Heart left ventricle (tissue), 16 donors: ENCODE measurements around the gene CHIC2. TPM values are rescaled to one million over a fixed set of nuclear protein-coding genes. Genes with fewer than 3 reads are reported as not detected.
"Not testable (repeated sequence)": the region's sequence is repeated elsewhere in the genome, so short reads cannot be mapped to it uniquely, and the experiment has no call there.

Source experiments
- ATAC-seq, 4 donors: fragments of 200-7000 bp; cut with Tn5 transposase; one replicate each; pipeline ENCODE4 v1.9.1; 2020 to 2022; ENCODE audit warnings: moderate library complexity in 4 of 4, mild to moderate bottlenecking in 3 of 4, moderate number of reproducible peaks in 1 of 4
- DNase-seq, 5 donors: peaks; one replicate each; pipeline ENCODE4 v3.0.0-alpha.2; 2020
- H3K27ac ChIP-seq, 12 donors: fragments of 200-600 bp; sonication (generic) in 4 of 12; one replicate each; pipeline versions ENCODE4 v1.5.0 to v1.8.0; 2016 to 2022; ENCODE audit warnings: mild to moderate bottlenecking in 2 of 12
- H3K27me3 ChIP-seq, 9 donors: fragments of 200-600 bp; sonication (generic) in 2 of 9; one replicate each; pipeline versions ENCODE4 v1.5.1 to v1.8.0; 2016 to 2022; ENCODE audit warnings: mild to moderate bottlenecking in 3 of 9
- H3K36me3 ChIP-seq, 9 donors: fragments of 200-600 bp; sonication (generic) in 2 of 9; one replicate each; pipeline versions ENCODE4 v1.5.0 to v1.8.0; 2018 to 2022; ENCODE audit warnings: mild to moderate bottlenecking in 2 of 9
- H3K4me1 ChIP-seq, 12 donors: fragments of 200-600 bp; sonication (generic) in 4 of 12; one replicate each; pipeline versions ENCODE4 v1.5.0 to v1.8.0; 2016 to 2022; ENCODE audit warnings: mild to moderate bottlenecking in 3 of 12
- H3K4me3 ChIP-seq, 12 donors: fragments of 200-600 bp; sonication (generic) in 4 of 12; one replicate each; pipeline versions ENCODE4 v1.5.0 to v1.8.0; 2017 to 2022; ENCODE audit warnings: mild to moderate bottlenecking in 9 of 12, moderate library complexity in 4 of 12
- H3K9me3 ChIP-seq, 12 donors: fragments of 200-600 bp; sonication (generic) in 4 of 12; one replicate each; pipeline versions ENCODE4 v1.5.0 to v1.8.0; 2016 to 2022; ENCODE audit warnings: mild to moderate bottlenecking in 1 of 12
- POLR2A ChIP-seq, 2 donors: fragments of 450-650 bp; IDR thresholded peaks; one replicate each; pipeline ENCODE4 v1.6.1; 2017; ENCODE audit warnings: antibody characterized with exemption in 2 of 2, mild to moderate bottlenecking in 2 of 2, moderate library complexity in 2 of 2
- WGBS, 4 donors: extraction: QIAGEN DNeasy Blood & Tissue Kit in 2 of 4; methylation state at CpG; one replicate each; pipeline versions ENCODE4 v1.1.5 to v1.1.7; 2013 to 2018; 5-methylcytosine and 5-hydroxymethylcytosine counted together
- intact Hi-C, 10 donors: fragments of 100-400 bp; cut with DNase I; formaldehyde crosslinking; loops; one replicate each; pipeline versions ENCODE4 v1.11.1 to v1.14.2; 2022
- polyA plus RNA-seq, 2 donors: library from polyadenylated mRNA; stranded (reverse); fragments of 200-250 nt; gene quantifications; one replicate each; pipeline ENCODE4 v1.2.3, GENCODE V29; 2013
- total RNA-seq, 9 donors: library from RNA; depleted of rRNA in 2 of 9; stranded (reverse); fragments of >200 nt in 2 of 9; fragmentation: NEBNext Ultra II Directional in 3 of 9; extraction: Animal tissue kit (Norgen Biotek cat#: 25700) in 3 of 9; gene quantifications; one replicate each; pipeline versions ENCODE4 v1.1.0 to v1.2.4, GENCODE V29; 2016 to 2023
- TF ChIP-seq, protein P1 (sequence below), 12 donors: fragments of 200-600 bp; sonication (generic) in 4 of 12; IDR thresholded peaks; one replicate each; pipeline versions ENCODE4 v1.5.0 to v1.8.0; 2018 to 2022; ENCODE audit warnings: antibody characterized with exemption in 12 of 12, mild to moderate bottlenecking in 5 of 12
- donor health status: ischemic (EF 13 %, LVEDD 7.1; RV severe dilation, severe dysfunction).
- donor health status: healthy with polysubstance abuse.
- donor health status: DM: no; HTN: yes; CAD: no.
- donor health status: DM: no; HTN: no; CAD: no.
- donor health status: ischemic (EF 25% LVEDD 6.9; RV normal size, moderate dysfunction).
- donor health status: ischemic (EF 25% LVEDD 5.7; RV mildly dilated, moderate dysfunction).
- donor health status: healthy.
- donor health status: DM: yes; HTN: yes; CAD: no.
- donor health status: ischemic (EF 35%, LVEDD 5.7; RV mildly dilated, moderate dysfunction).
- donor health status: nonischemic (EF 11% LVEDD 7.7; RV severe dilation, severe dysfunction).
- donor health status: DM: yes; HTN: yes; CAD: no.
- donor health status: PGD.
- donor health status: ischemic (EF 29% LVEDD 5.4; RV normal size, mild dysfunction).
- donor health status: nonischemic (EF 23%, LVEDD 6.1; RV moderate dilation, normal function).

Gene CHIC2
- total and polyA plus RNA-seq, 11 donors = 5.5 to 17.8 (median 11.2) TPM

- no peaks in the 10 kb centered on the region for H3K27me3 ChIP-seq
- TF ChIP-seq, protein P1, sequence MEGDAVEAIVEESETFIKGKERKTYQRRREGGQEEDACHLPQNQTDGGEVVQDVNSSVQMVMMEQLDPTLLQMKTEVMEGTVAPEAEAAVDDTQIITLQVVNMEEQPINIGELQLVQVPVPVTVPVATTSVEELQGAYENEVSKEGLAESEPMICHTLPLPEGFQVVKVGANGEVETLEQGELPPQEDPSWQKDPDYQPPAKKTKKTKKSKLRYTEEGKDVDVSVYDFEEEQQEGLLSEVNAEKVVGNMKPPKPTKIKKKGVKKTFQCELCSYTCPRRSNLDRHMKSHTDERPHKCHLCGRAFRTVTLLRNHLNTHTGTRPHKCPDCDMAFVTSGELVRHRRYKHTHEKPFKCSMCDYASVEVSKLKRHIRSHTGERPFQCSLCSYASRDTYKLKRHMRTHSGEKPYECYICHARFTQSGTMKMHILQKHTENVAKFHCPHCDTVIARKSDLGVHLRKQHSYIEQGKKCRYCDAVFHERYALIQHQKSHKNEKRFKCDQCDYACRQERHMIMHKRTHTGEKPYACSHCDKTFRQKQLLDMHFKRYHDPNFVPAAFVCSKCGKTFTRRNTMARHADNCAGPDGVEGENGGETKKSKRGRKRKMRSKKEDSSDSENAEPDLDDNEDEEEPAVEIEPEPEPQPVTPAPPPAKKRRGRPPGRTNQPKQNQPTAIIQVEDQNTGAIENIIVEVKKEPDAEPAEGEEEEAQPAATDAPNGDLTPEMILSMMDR (IDR thresholded peaks at IDR 0.05) = no peak
- TF ChIP-seq POLR2A (IDR thresholded peaks at IDR 0.05) = no peak
- H3K4me1 ChIP-seq = peaks cover 3 to 85% (median 60%) of the 10 kb centered on the region in 12 donors
- H3K4me3 ChIP-seq = no peak overlapping the region
- ATAC-seq = no peak
- DNase-seq = no peak
- H3K27ac ChIP-seq = no peak overlapping the region
- 71 to 77% (median 73%) methylated on average over 3 of the region's 3 CpGs for WGBS, 4 donors
- intact Hi-C loops = no loop called here
- H3K36me3 ChIP-seq = no peaks in the 10 kb centered on the region
- no peaks in the 10 kb centered on the region for H3K9me3 ChIP-seq
Measured at GRCh38 chr4:54058171-54058570, 6.2 kb downstream of the CHIC2 start.

DNA sequence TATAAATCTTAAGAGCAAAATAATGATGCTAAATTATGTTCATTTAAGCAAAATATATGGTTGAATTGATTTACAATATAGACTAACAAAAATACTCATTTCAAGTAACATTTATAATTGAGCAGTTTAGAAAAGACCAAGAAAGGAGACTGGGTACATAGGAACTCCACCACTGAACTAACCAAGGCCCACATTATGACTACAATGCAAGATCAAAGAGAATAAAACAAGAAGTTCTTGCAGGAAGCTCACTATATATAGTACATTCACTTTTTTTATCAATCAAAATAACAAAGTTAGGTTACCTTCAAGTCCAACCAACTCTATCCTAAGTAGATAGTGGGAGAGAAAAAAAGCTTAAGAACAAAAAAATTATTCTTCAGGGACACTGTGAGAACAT lies 8.0 kb downstream of the CHIC2 start:
- Histone ChIP-seq H3K27me3 (no peaks in the 10 kb centered on the region), H3K4me1 (peaks cover 3 to 85% (median 55%) of the 10 kb centered on the region in 12 donors), H3K9me3 (no peaks in the 10 kb centered on the region), H3K4me3 (no peak overlapping the region), H3K36me3 (no peaks in the 10 kb centered on the region), H3K27ac (no peak overlapping the region)
- intact Hi-C loops = no loop called here
- no peak for DNase-seq
- no peak for ATAC-seq
- no peak for TF ChIP-seq POLR2A (IDR thresholded peaks at IDR 0.05)
- TF ChIP-seq, protein P1 (IDR thresholded peaks at IDR 0.05) = no peak

GRCh38 chr4:54055494-54055893 lies 8.9 kb downstream of the CHIC2 start:
- DNase-seq = no peak
- no peak for ATAC-seq
- Histone ChIP-seq H3K27ac (no peak overlapping the region), H3K27me3 (no peaks in the 10 kb centered on the region), H3K9me3 (no peaks in the 10 kb centered on the region), H3K4me3 (no peak overlapping the region), H3K4me1 (peaks cover 2 to 84% (median 49%) of the 10 kb centered on the region in 12 donors), H3K36me3 (no peaks in the 10 kb centered on the region)
- TF ChIP-seq, protein P1 (IDR thresholded peaks at IDR 0.05) = no peak
- no peak for TF ChIP-seq POLR2A (IDR thresholded peaks at IDR 0.05)
- intact Hi-C loops = no loop called here
- 92 to 99% (median 95%) methylated on average over 1 of the region's 1 CpG for WGBS, 4 donors

- DNase-seq (no peak), ATAC-seq (no peak)
- Histone ChIP-seq H3K27ac (no peak overlapping the region), H3K4me3 (no peak overlapping the region), H3K4me1 (peaks cover 0 to 84% (median 44%) of the 10 kb centered on the region in 12 donors), H3K9me3 (no peaks in the 10 kb centered on the region), H3K27me3 (no peaks in the 10 kb centered on the region), H3K36me3 (peaks cover 0 to 3% (median 0%) of the 10 kb centered on the region in 9 donors)
- intact Hi-C loops = no loop called here
- WGBS, 4 donors = 95 to 99% (median 96%) methylated on average over 2 of the region's 2 CpGs
- TF ChIP-seq, protein P1 (IDR thresholded peaks at IDR 0.05) = no peak
- TF ChIP-seq POLR2A (IDR thresholded peaks at IDR 0.05) = no peak
Measured at GRCh38 chr4:54054501-54054900, 9.9 kb downstream of the CHIC2 start.

GRCh38 chr4:54053322-54053721 lies 11.1 kb downstream of the CHIC2 start:
- Histone ChIP-seq H3K4me1 (peaks cover 0 to 81% (median 41%) of the 10 kb centered on the region in 12 donors), H3K36me3 (peaks cover 0 to 14% (median 8%) of the 10 kb centered on the region in 9 donors)
- H3K4me3 ChIP-seq, H3K27ac ChIP-seq, H3K27me3 ChIP-seq, ATAC-seq, DNase-seq, intact Hi-C loops, H3K9me3 ChIP-seq: not testable (repeated sequence)
- WGBS, 4 donors = 82 to 90% (median 86%) methylated on average over 5 of the region's 5 CpGs
